SK-N-SH (cell line): ENCODE measurements around the gene MYO9A. TPM values are rescaled to one million over a fixed set of nuclear protein-coding genes. Genes with fewer than 3 reads are reported as not detected.

ENCODE experiments used
- CTCF ChIA-PET: fragments of 300-600, 350-600 bp; formaldehyde crosslinking; extraction: SDS; loops from one replicate; lab custom pipeline; 2021; lab: Yijun Ruan, JAX
- POLR2A ChIA-PET: fragments of 350-600 bp; sonication (Branson Sonifier 250); formaldehyde crosslinking; extraction: SDS; loops from one replicate; lab custom pipeline; 2020; ENCODE audit warnings: antibody characterized with exemption, inconsistent platforms; lab: Yijun Ruan, JAX
- DNase-seq: peaks from one replicate; pipeline ENCODE4 v3.0.0; 2012
- H2AFZ ChIP-seq: fragments of 200-600 bp; sonication (generic); 2 replicates; pipeline ENCODE4 v1.8.1; 2016; ENCODE audit warnings: antibody characterized with exemption, mild to moderate bottlenecking, low read depth
- H3F3A ChIP-seq: fragments of 200-600 bp; sonication (generic); replicated peaks from 2 replicates; pipeline ENCODE3; 2016; ENCODE audit warnings: antibody characterized with exemption, mild to moderate bottlenecking; ENCODE audit not compliant: insufficient read depth
- H3K27ac ChIP-seq, 2 experiments: fragments of 200-500 bp in 1 of 2; fragments of 200-600 bp in 1 of 2; sonication (Bioruptor generic) in 1 of 2; sonication (generic), shearing (Covaris generic) in 1 of 2; 2 replicates each; pipeline versions ENCODE4 v1.5.1 to v1.6.1; 2014 to 2016; ENCODE audit warnings: low read depth in 2 of 2, inconsistent platforms in 1 of 2, low read length in 1 of 2, mild to moderate bottlenecking in 1 of 2, mixed read lengths in 1 of 2
- H3K27me3 ChIP-seq: fragments of 200-600 bp; sonication (generic), shearing (Covaris generic); 2 replicates; pipeline ENCODE4 v1.6.1; 2016; ENCODE audit warnings: mixed run types; ENCODE audit not compliant: insufficient read depth
- H3K36me3 ChIP-seq, 2 experiments: fragments of 200-500 bp in 1 of 2; fragments of 200-600 bp in 1 of 2; sonication (Bioruptor generic) in 1 of 2; sonication (generic) in 1 of 2; replicated peaks in 1 of 2; 2 replicates each; pipeline versions ENCODE3 to v1.5.1; 2014 to 2016; ENCODE audit warnings: low read length in 1 of 2, mild to moderate bottlenecking in 1 of 2; ENCODE audit not compliant: insufficient read depth in 2 of 2, control insufficient read depth in 1 of 2
- H3K4me1 ChIP-seq, 2 experiments: fragments of 200-500 bp in 1 of 2; fragments of 200-600 bp in 1 of 2; sonication (Bioruptor generic) in 1 of 2; sonication (generic), shearing (Covaris generic) in 1 of 2; 2 replicates each; pipeline versions ENCODE4 v1.5.1 to v1.6.1; 2014 to 2016; ENCODE audit warnings: low read depth in 1 of 2, low read length in 1 of 2, mixed run types in 1 of 2; ENCODE audit not compliant: insufficient read depth in 2 of 2, control insufficient read depth in 1 of 2
- H3K4me2 ChIP-seq: fragments of 200-600 bp; sonication (generic), shearing (Covaris generic); 2 replicates; pipeline ENCODE4 v1.6.1; 2017; ENCODE audit warnings: mixed run types
- H3K4me3 ChIP-seq, 2 experiments: fragments of 200-500 bp in 1 of 2; fragments of 200-600 bp in 1 of 2; sonication (Bioruptor generic) in 1 of 2; sonication (generic), shearing (Covaris generic) in 1 of 2; 2 replicates each; pipeline versions ENCODE4 v1.5.1 to v1.8.1; 2014 to 2016; ENCODE audit warnings: low read depth in 2 of 2, inconsistent platforms in 1 of 2, low read length in 1 of 2, mild to moderate bottlenecking in 1 of 2, mixed read lengths in 1 of 2, moderate library complexity in 1 of 2
- H3K79me2 ChIP-seq: fragments of 200-600 bp; sonication (generic); 2 replicates; pipeline ENCODE4 v1.8.1; 2017; ENCODE audit warnings: mild to moderate bottlenecking; ENCODE audit not compliant: insufficient read depth
- H3K9ac ChIP-seq: fragments of 200-600 bp; sonication (generic); 2 replicates; pipeline ENCODE4 v1.6.1; 2017; ENCODE audit warnings: mixed run types
- H3K9me2 ChIP-seq: fragments of 200-600 bp; sonication (generic); 2 replicates; pipeline ENCODE4 v1.6.1; 2017; ENCODE audit warnings: mixed run types
- H3K9me3 ChIP-seq: fragments of 200-600 bp; sonication (generic); 2 replicates; pipeline ENCODE4 v1.6.1; 2017; ENCODE audit warnings: mixed run types, mild to moderate bottlenecking, moderate library complexity
- H4K20me1 ChIP-seq: fragments of 200-600 bp; sonication (generic); 2 replicates; pipeline ENCODE4 v1.6.1; 2017; ENCODE audit warnings: mild to moderate bottlenecking, mixed run types; ENCODE audit not compliant: insufficient read depth
- CHD2 ChIP-seq: fragments of 150-350 bp; IDR thresholded peaks from 2 replicates; pipeline ENCODE4 v1.6.1; 2018; ENCODE audit warnings: low read length; ENCODE audit not compliant: partially characterized antibody
- ELF1 ChIP-seq: IDR thresholded peaks from 2 replicates; pipeline ENCODE4 v1.4.0; 2012
- EP300 ChIP-seq, 2 experiments: IDR thresholded peaks; 2 replicates each; pipeline versions ENCODE4 v1.4.0 to v1.6.1; 2012; ENCODE audit warnings: borderline replicate concordance in 1 of 2, low read depth in 1 of 2, low read length in 1 of 2
- EZH2phosphoT487 ChIP-seq: fragments of 200-600 bp; sonication (generic); IDR thresholded peaks from 2 replicates; pipeline ENCODE4 v1.6.1; 2017; ENCODE audit warnings: low read depth, mixed run types, mild to moderate bottlenecking, antibody characterized with exemption, moderate library complexity, borderline replicate concordance
- FOSL2 ChIP-seq: IDR thresholded peaks from 2 replicates; pipeline ENCODE4 v1.4.0; 2012; ENCODE audit warnings: low read depth, mild to moderate bottlenecking, moderate library complexity, borderline replicate concordance
- FOXJ3 ChIP-seq: sonication (generic); formaldehyde crosslinking; IDR thresholded peaks from 2 replicates; pipeline ENCODE4 v1.5.1; 2020; ENCODE audit warnings: mild to moderate bottlenecking, missing genetic modification reagents
- GATA2 ChIP-seq: sonication (generic); formaldehyde crosslinking; IDR thresholded peaks from 2 replicates; pipeline ENCODE4 v1.5.0; 2020; ENCODE audit warnings: mild to moderate bottlenecking, missing genetic modification reagents
- IRF3 ChIP-seq: fragments of 150-350 bp; IDR thresholded peaks from 2 replicates; pipeline ENCODE4 v1.6.1; 2016; ENCODE audit warnings: mild to moderate bottlenecking, low read depth, low read length
- MAX ChIP-seq: IDR thresholded peaks from 2 replicates; pipeline ENCODE4 v1.4.0; 2012; ENCODE audit warnings: low read depth
- MEF2A ChIP-seq: IDR thresholded peaks from 2 replicates; pipeline ENCODE4 v1.4.0; 2012; ENCODE audit warnings: low read depth, borderline replicate concordance
- MXI1 ChIP-seq: IDR thresholded peaks from 2 replicates; pipeline ENCODE4 v1.6.1; 2012; ENCODE audit warnings: mild to moderate bottlenecking, low read depth, low read length, improper control_type of control experiment
- NFIC ChIP-seq: IDR thresholded peaks from 2 replicates; pipeline ENCODE4 v1.4.0; 2012; ENCODE audit warnings: borderline replicate concordance
- NRF1 ChIP-seq: IDR thresholded peaks from 2 replicates; pipeline ENCODE4 v1.6.1; 2012; ENCODE audit warnings: low read depth, mild to moderate bottlenecking, low read length
- PBX3 ChIP-seq: IDR thresholded peaks from 2 replicates; pipeline ENCODE4; 2012
- POLR2AphosphoS5 ChIP-seq: IDR thresholded peaks from 2 replicates; pipeline ENCODE4 v1.6.1; 2012; ENCODE audit warnings: low read depth, low read length
- RAD21 ChIP-seq: IDR thresholded peaks from 2 replicates; pipeline ENCODE4 v1.6.1; 2012; ENCODE audit warnings: mild to moderate bottlenecking, low read length
- RCOR1 ChIP-seq: fragments of 150-350 bp; IDR thresholded peaks from 2 replicates; pipeline ENCODE4 v1.6.1; 2017; ENCODE audit warnings: antibody characterized with exemption, low read length
- RFX5 ChIP-seq: IDR thresholded peaks from 2 replicates; pipeline ENCODE4 v1.6.1; 2012; ENCODE audit warnings: mild to moderate bottlenecking, improper control_type of control experiment, low read length
- SIN3A ChIP-seq: IDR thresholded peaks from 2 replicates; pipeline ENCODE4 v1.6.1; 2012; ENCODE audit warnings: low read depth, mild to moderate bottlenecking, low read length, moderate library complexity, borderline replicate concordance
- TAF1 ChIP-seq: IDR thresholded peaks from 2 replicates; pipeline ENCODE4 v1.6.1; 2012; ENCODE audit warnings: low read depth, mild to moderate bottlenecking, low read length, moderate library complexity, borderline replicate concordance
- USF1 ChIP-seq: IDR thresholded peaks from 2 replicates; pipeline ENCODE4 v1.4.0; 2012; ENCODE audit warnings: low read depth, borderline replicate concordance
- ZBTB33 ChIP-seq: IDR thresholded peaks from 2 replicates; pipeline ENCODE4 v1.4.0; 2012; ENCODE audit warnings: low read depth, borderline replicate concordance
- WGBS: methylation state at CpG from one replicate; pipeline ENCODE4 v1.1.6; 2017; ENCODE audit warnings: low lambda C conversion rate; 5-methylcytosine and 5-hydroxymethylcytosine counted together
- polyA plus RNA-seq, 3 experiments: library from polyadenylated mRNA; depleted of rRNA; stranded (reverse); fragments of >200 nt; gene quantifications; 2 replicates each; pipeline ENCODE4 v1.2.3, GENCODE V29; 2012

MYO9A gene
- polyA plus RNA-seq, 1 of the 3 experiments (the other 2 are of a cell fraction) = 4.1 TPM

- no peak overlapping the region for H3K4me3 ChIP-seq
- H3K9me2 ChIP-seq = no peaks in the 10 kb centered on the region
- no peak overlapping the region for H3K9ac ChIP-seq
- H3K9me3 ChIP-seq = no peaks in the 10 kb centered on the region
- no peaks in the 10 kb centered on the region for H3F3A ChIP-seq
- H3K27me3 ChIP-seq = no peaks in the 10 kb centered on the region
- no peak overlapping the region for H2AFZ ChIP-seq
- H3K36me3 ChIP-seq = peaks cover 36 to 50% of the 10 kb centered on the region in 2 experiments
- WGBS = 99% methylated on average over 4 of the region's 4 CpGs
- H3K4me1 ChIP-seq = peaks cover 4 to 9% of the 10 kb centered on the region in 2 experiments; a peak in 3 of 4 replicates
- H3K4me2 ChIP-seq = no peak overlapping the region
- DNase-seq = no peak
- TF ChIP-seq FOSL2 (no peak), ELF1 (no peak), GATA2 (no peak), SIN3A (no peak), MAX (no peak), MXI1 (no peak)
- POLR2A ChIA-PET = no interaction called here
- CTCF ChIA-PET = no interaction called here
- no peaks in the 10 kb centered on the region for H4K20me1 ChIP-seq
- no peaks in the 10 kb centered on the region for H3K79me2 ChIP-seq
- H3K27ac ChIP-seq = no peak overlapping the region
Observed at GRCh38 chr15:71891026-71891425, 226.9 kb downstream of the MYO9A start.

GRCh38 chr15:71889947-71890346, 228.0 kb downstream of the MYO9A start:
- Histone ChIP-seq H3K9me2 (0 out of 2 replicates have a peak, but pooled peaks cover 5% of the 10 kb centered on the region), H3K36me3 (peaks cover 42 to 58% of the 10 kb centered on the region in 2 experiments), H4K20me1 (no peaks in the 10 kb centered on the region), H2AFZ (no peak overlapping the region), H3K4me2 (no peak overlapping the region), H3K4me3 (no peak overlapping the region), H3K27ac (no peak overlapping the region), H3K9me3 (no peaks in the 10 kb centered on the region), H3K27me3 (no peaks in the 10 kb centered on the region), H3F3A (no peaks in the 10 kb centered on the region)
- WGBS = 100% methylated on average over 1 of the region's 1 CpG
- ChIA-PET POLR2A (no interaction called here), CTCF (no interaction called here)
- TF ChIP-seq NFIC (no peak), ELF1 (no peak), RAD21 (no peak), EP300 (IDR thresholded peaks at IDR 0.05; ENCODE audit: borderline replicate concordance in 1 of 2, low read depth in 1 of 2, low read length in 1 of 2) (no peak), IRF3 (no peak), FOSL2 (no peak), FOXJ3 (CRISPR knock-in tag) (no peak), TAF1 (no peak), ZBTB33 (no peak), NRF1 (no peak), PBX3 (no peak), MEF2A (no peak), CHD2 (no peak), USF1 (no peak), EZH2phosphoT487 (no peak), POLR2AphosphoS5 (no peak), RFX5 (no peak), RCOR1 (no peak)
- TF ChIP-seq, all 33 proteins: peak for 0
- no peak for DNase-seq
- H3K79me2 ChIP-seq = no peaks in the 10 kb centered on the region
- no peak overlapping the region for H3K9ac ChIP-seq
- peaks cover 4 to 9% of the 10 kb centered on the region in 2 experiments; a peak in 3 of 4 replicates for H3K4me1 ChIP-seq
